Kasumi-1 (cell line): ENCODE data around the gene SHISA4.

Experiments
- DNase-seq, 2 experiments: peaks; one replicate each; lab custom pipeline; 2025; lab: John Stamatoyannopoulos, UW

The SHISA4 gene

GRCh38 chr1:201881617-201882016, 7.1 kb upstream of the SHISA4 start:
- no peak for DNase-seq

GRCh38 chr1:201882665-201883132, 6.0 kb upstream of the SHISA4 start:
- peak; percentile 90 to 94 for DNase-seq

DNA sequence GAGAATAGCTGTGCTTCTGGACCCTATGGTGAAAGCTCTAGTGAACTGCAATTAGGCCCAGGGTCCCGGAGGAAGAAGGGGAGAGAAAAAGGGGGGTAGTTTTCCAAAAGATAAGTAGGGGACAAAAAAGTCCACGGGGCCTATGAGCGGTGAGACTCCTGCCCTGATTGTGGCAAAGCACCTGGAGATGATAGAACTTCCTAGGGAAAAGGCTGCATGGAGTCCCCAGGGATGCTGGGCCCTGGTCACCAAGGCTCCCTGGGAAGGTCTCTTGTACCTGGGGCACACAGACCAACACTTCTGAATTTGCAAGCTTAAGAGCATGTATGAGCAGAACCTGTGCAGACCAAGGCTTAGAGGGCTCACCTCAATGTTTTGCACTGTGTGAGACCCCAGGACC, 5.4 kb upstream of the SHISA4 start:
- no peak for DNase-seq

DNA sequence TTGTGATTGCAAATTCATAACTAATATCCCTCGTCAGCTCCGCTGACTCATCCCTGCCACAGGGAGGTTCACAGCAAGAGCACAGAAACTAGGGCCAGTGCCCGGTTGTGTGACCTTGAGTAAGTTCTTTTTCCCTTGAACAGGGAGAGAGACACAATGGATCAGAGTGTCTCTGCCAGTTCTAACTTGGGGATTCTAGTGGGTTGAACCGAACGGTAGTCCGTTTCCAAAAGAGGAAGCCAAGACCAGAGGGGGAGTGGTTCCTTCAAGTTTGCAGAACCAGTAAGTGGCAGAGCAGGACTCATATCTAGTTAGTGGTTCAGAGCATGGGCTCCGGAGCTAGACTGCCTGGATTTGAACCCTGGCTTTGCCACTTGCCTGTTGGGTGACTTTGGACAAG, 4.9 kb upstream of the SHISA4 start:
- peak; percentile 87 for DNase-seq

- no peak for DNase-seq
Observed at GRCh38 chr1:201884425-201884824, 4.3 kb upstream of the SHISA4 start.

- DNase-seq: no peak
Observed at GRCh38 chr1:201885531-201886075, 3.1 kb upstream of the SHISA4 start.

GRCh38 chr1:201886103-201886885, 2.4 kb upstream of the SHISA4 start:
- DNase-seq: no peak

DNA sequence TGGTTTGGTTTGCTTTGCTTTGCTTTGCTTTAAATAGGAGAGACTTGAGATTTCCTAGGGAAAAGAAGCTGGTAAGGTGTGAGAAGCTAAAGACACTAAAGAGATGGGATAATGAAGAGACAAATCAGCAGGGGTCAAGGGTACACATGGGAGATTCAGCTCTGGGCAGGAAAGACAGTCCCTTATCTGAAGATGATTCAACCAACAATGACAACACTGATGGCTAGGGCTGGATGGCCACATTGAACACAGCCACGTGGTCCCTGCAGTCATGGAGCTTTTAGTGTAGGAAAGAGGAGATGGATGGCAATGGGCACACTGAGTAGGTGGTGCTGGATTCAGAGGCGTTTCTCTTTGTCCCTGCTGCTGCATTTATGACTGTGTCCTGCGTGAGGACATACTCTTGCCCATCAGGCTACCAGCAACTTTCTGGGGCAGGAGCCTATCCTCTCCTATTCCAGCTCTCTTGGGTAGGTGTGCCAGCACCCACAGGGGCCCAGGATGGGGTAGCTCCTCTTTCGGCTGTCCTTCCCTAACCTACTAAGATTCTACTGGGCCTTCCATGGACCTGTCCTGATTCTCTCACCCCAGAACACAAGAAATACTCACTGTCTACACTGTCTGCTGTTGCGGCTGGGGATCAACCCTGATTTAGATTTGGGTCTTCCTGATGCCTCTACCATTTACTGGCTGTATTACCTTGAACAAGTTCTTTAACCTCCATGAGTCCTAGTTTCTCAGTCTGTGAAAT, 1.4 kb upstream of the SHISA4 start:
- DNase-seq: no peak

DNA sequence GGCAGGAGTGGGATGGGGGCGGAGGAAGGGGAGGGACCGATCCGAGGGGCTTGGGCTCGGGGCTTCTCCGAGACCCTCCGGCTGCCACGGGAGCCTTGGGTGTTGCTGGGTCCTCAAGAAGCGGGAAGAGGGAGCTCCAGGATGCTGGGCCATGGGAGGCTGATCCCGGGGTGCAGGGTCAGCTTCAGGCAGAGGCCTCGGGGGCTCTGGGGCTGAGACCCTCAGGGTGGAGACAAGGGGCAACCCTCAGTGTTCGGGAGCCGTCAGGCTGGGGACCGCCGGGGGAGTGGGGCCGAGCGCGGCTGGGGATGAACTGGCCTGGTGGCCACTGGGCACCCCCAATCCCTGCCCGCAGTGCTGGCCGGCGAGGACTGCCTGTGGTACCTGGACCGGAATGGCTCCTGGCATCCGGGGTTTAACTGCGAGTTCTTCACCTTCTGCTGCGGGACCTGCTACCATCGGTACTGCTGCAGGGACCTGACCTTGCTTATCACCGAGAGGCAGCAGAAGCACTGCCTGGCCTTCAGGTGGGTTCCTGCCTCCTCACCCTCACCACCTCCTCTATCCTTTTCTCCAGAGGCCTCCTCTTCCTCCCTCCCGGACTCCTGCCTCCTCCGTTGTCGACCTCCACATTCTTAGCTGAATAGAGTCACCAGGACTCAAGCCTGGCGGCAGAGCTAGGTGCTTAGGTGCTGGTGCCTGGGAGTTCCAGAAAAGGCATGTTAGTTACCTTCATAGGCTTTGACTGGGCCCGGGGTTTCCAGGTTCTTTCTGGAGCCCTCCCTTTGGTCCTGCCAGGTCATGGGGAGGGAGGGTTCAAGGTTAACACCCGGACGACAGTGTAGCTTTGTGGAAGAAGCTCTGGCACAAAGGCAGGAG, 631 bp downstream of the SHISA4 start:
- DNase-seq: no peak

- DNase-seq: no peak
Observed at GRCh38 chr1:201890223-201890622, 1.5 kb downstream of the SHISA4 start.

GRCh38 chr1:201890806-201891450, 2.2 kb downstream of the SHISA4 start:
- no peak for DNase-seq

DNA sequence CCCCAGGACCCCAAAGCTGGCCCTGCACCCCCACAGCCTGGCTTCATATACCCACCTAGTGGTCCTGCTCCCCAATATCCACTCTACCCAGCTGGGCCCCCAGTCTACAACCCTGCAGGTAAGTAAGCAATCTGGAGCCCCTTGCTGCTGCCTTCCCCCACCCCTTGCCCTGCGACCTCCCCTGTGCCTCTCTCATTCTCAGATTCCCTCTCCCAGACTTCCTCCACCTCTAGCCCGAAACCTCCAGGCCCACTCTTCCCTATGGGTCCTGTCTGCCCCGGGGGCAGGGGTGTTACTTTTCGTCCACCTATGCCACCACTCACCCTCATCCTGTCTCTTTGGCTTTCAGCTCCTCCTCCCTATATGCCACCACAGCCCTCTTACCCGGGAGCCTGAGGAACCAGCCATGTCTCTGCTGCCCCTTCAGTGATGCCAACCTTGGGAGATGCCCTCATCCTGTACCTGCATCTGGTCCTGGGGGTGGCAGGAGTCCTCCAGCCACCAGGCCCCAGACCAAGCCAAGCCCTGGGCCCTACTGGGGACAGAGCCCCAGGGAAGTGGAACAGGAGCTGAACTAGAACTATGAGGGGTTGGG, 2.9 kb downstream of the SHISA4 start:
- no peak for DNase-seq

GRCh38 chr1:201892211-201892610, 3.5 kb downstream of the SHISA4 start:
- DNase-seq: no peak

GRCh38 chr1:201893431-201893830, 4.7 kb downstream of the SHISA4 start:
- DNase-seq: no peak

GRCh38 chr1:201894343-201895119, 5.8 kb downstream of the SHISA4 start:
- DNase-seq: no peak

DNA sequence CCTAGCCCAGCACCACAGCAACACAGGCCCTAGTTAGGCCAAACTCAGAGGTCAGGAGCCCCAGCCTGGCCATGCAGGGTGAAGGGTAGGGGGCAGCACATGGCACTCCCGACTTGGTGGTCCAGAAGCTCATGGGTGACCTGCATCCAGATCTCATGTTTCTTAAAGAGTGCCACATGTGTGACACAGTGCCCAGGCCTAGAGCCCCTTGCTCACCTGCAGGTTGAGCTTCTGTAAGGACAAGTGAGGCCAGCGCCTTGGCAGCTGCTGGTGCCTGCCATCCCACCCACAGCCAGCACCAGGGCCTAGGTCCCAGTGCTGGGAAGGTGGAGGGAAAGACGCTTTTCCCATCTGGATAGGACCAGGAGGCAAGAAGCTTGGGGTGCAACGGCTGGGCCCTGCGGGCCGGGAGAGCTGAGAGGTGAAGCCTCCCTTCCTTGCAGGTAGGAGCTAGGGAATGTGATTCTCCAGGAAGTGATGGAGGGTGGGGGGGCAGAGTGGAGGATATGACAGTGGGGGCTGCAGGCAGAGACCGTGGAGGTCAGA, 6.5 kb downstream of the SHISA4 start:
- no peak for DNase-seq

- peak; percentile 81 to 86 for DNase-seq
Observed at GRCh38 chr1:201895913-201896807, 7.5 kb downstream of the SHISA4 start.

DNA sequence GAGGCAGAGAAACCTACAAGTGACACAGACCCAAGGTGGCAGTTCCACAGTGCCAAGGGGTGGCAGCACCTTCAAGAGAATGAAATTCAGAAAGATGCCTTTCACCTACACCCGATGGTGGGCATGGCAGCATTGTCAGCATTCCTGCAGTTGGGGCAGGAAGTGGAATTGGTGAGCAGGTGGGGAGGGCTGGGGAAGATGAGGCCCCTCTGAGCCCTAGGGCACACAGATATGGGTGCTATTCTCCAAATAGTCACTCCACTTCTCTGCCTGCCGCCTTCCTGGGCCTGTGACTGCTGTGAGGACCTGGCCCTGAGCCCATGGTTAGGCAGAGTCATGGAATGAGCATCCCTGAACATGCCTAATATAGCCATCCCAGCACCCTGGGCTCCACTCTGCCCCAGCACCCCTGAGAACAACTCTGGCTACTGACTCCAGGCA, 8.3 kb downstream of the SHISA4 start:
- no peak for DNase-seq
